GM21447 (cell line): ENCODE measurements around the gene CES2.
A peak's percentile ranks its signal among the peaks of the same experiment; 100 is the strongest.

ENCODE experiments used
- ATAC-seq: cut with Tn5 transposase; IDR thresholded peaks from one replicate; pipeline ENCODE4 v1.9.1; 2021; ENCODE audit not compliant: unreplicated experiment

Gene CES2

DNA sequence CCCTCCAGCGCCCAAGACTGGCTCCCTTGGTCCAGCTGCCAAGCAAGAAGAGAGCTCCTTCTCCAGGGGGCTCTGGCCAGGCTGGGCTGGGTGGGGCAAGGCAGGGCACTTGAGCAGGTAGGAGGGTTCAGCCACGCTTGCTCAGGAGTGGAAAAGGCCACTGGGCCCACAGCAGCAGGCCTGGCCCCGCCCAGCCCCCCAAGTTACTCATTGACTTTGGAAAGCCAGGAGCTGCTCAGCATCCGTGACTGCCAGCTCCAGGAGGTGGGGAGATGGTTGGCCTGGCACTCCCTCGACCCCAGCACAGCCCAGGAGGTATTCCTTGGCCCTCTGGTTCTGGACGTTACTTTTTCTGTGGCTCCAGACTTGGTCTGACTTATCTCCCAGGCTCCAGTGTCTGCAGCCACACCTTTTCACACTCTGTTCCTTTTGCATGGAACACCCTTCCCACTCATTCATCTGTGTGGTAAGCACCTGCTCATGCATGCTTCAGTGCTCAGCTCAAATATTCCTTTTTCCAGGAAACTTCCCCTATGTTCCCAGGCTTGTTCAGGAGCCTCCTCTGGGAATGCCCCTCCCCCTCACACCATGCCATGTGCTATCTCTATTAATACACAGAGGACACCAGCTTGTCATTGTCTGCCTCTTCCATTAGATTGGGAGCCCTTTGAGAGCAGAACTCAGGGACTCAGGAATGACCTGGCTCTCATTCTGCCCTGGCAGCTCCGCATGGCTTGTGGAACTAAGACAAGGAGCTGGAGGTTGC, 16.3 kb upstream of the CES2 start, which contains the start of gene CDH16:
Gene CDH16, minus strand, starts transcription at position 83 of the 766 bp plus-strand sequence. CDS start 820 bp downstream, outside the sequence.
- ATAC-seq: no peak

DNA sequence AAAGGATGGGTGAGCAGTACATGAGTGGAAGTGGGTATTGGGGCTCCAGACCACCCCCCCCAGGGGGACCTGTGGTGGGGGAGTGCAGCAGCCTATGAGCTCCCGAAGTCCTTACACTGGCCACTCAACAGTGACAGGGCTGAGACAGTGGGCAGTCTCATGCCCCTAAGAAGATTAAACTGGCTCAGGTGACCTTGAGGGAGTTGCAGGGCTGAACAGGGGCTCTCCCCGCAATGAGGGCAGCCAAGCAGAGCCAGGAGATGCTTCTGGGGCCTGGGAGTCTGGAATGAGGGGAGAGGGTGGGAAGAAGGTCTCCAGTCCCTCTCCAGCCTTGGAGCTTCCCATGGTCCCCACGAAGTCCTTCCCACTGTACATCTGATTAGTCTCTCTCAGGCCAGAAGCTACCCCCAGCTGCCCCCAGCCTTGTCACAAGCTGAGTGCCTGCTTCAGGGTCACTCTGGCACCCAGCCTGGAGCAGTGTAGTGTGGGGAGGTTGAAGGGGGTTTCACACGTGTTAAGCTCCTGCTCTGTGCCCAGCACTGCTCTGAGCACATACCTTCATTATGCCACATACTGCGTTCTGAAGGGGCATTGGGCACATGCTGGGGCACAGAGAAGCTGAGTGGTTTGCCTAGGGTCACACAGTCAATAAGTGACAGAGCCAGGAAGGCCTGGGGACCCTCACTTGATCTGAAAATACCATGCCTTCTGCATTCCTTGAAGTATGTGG, 15.6 kb upstream of the CES2 start:
- ATAC-seq: no peak

DNA sequence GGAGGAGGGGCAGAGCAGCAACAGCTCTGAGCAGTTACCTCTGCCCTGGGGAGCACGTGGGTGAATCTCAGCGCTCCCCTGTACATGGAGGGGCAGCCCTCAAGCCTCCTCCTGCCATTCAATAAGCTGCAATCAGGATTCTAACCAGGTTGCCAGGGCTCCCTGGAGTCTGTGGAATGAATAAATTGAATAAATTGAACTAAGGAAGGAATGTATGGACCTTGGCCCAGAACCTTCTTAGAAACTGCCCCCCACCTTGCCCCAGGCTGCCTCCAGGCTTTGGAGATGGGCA, 15.1 kb upstream of the CES2 start:
- no peak for ATAC-seq

DNA sequence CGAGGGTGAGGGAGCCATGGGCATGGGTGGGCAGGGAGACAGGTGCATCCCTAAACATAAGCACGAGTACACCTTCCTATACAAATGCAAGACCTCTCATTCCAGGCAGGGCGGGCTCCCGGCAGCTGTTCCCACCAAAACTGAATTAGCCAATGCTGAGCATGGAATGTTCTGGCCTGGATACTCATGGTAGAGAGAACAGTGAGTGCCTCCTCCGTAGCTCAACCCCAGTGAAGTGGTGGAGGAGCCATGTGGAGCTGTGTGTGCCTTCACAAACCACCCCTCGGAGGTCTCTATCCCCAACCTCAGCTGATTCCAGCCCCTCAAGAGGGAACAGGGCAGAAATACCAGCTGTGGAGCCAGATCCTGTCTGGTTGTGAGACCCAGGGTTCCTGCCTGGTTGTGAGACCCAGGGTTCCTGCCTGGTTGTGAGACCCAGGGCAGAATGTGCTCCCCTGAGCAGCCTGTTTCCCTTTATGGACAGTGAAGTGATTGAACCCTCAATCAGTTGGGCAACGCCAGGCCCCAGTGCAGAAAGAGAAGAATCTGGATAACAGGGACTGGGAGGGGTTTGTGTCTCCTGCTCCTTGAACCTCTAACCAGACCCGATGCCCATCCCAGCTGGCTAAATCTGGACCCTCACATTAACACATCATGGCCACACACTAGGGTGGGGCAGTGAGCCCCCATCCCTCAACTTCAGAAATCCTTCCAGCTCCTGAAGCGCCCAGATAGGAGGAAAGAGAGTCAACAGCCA, 14.2 kb upstream of the CES2 start:
- ATAC-seq: no peak

DNA sequence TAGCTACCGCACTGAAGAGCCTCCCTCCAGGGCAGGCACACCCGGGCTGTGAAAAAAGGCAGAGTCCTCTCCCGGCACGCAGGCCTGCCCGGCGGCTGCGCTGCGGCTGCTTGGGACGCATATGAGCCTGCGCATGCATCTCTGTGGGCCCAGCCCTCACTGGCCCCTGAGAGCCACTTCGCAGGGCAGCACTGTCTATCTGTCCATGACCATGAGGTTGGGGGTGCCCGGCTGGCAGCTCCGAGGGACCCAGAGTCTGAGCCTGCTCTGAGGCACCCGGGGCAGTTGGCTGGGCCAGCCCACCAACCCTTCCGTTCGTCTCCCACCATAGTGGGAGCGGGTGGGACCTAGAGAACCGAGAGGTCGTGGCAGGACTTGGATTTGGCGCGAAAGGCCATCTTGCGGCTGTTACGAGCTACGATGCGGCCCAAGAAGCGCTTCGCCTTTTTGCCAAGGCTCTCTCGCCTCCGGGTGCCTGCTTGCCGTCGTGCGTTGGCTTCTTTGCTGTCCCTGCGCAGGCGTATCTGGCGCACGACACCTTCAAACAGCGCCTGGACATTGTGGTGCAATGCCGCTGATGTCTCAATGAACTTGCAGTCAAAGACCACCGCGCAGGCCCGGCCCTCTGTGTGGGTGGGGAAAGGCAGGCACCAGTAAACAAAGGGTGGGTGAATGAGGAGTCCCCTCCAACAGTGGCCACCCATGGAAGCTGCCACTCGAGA, 13.4 kb upstream of the CES2 start:
- no peak for ATAC-seq

DNA sequence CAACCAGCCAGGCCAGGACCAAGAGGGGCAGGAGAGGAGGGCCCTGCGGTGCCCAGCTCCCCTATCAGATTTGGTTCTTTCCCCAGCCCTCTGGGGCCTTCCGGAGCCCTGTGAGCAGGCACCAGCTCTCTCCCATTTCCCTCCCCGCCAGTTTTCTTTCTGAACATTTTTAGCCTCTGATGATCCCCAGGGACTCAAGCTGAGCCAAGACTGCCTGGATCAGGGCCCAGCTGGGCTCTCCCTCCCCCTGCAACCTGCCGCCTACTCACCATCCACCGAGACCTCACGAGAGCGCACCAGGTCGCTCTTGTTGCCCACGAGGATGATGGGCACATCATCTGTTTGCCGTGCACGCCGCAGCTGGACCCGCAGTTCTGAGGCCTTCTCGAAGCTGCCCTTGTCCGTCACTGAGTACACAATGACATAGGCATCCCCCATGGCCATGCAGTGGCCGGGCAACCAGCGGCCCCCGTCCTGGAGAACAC, 12.0 kb upstream of the CES2 start:
- ATAC-seq: no peak

DNA sequence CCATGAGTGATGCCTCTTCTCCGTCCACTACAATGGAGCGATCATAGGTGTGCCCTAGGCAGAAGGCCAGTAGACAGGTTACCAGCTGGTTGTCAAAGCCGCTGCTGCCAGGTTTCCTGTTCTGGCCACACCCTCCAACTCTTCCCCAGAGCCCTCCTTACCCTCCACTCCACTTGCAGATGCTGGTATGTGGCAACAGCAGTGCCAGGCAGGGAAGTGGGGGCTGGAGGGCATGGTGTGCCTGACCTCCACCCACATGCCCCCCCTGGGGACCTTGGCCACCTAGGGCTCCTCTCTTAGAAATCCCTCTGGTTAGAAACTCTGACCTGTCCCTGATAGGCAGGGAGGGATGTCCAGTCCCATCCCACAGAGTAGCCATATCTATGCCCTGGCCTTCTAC, 11.4 kb upstream of the CES2 start:
- no peak for ATAC-seq

DNA sequence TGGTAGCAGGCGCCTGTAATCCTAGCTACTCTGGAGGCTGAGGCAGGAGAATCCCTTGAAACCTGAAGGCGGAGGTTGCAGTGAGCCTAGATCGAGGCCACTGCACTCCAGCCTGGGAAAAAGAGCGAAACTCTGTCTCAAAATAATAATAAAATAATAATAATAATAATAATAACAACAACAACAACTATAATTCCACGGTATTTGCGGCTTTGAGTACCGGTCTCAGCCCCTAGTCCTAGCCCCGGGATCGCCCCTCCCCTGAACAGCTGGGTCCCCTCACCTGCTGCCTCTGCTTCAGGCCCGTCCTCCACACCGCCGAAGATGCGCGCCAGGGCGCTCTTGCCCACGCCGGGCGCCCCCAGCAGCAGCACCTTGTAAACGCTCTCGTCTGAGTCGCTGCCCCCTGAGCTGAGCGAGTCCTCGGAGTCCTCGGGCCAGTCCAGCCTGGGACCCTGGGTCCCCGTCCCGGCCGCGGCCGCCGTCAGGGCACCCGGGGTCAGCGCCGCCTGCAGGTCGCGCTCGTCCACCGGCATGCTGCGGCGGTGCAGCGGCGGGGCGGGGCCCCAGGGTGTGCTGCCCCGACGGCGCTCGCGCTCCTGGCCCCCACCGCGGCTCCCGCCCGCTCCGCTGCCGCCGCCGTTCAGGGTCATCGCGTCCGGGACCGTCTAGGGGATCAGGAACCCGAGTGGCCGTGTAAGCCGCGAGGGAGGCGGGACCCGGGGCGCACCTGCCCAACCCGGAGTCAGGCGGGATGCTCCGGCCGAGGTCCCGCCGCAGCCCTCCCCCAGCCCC, 10.6 kb upstream of the CES2 start:
- ATAC-seq: no peak

DNA sequence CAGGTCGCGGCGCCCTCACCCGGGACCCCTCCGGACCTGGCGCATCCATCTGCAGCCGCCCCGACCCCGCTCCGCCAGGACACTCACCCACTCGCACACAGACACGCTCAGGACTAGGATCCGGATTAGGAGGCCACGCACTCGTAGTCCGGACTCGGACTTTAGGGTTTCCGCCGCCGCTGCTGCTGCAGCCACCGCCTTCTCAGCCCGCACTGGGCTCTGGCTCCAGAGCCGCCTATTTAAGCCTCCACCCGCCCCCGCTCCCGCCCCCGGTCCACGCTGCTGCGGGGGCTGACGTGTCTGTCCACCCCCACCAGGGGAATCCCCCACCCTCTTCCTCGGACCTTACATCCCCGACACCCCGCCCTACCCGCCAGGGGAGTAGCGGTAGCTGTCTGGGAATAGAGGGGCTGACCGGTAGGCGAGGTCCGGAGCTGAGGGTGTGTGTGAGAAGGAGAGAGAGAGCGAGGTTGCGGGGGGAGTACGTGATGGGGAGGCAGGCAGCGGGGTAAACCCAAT, 9.9 kb upstream of the CES2 start, which contains the start of gene RRAD:
Gene RRAD, minus strand, starts transcription at position 214 of the 519 bp plus-strand sequence. CDS start 356 bp downstream, outside the sequence.
- no peak for ATAC-seq

DNA sequence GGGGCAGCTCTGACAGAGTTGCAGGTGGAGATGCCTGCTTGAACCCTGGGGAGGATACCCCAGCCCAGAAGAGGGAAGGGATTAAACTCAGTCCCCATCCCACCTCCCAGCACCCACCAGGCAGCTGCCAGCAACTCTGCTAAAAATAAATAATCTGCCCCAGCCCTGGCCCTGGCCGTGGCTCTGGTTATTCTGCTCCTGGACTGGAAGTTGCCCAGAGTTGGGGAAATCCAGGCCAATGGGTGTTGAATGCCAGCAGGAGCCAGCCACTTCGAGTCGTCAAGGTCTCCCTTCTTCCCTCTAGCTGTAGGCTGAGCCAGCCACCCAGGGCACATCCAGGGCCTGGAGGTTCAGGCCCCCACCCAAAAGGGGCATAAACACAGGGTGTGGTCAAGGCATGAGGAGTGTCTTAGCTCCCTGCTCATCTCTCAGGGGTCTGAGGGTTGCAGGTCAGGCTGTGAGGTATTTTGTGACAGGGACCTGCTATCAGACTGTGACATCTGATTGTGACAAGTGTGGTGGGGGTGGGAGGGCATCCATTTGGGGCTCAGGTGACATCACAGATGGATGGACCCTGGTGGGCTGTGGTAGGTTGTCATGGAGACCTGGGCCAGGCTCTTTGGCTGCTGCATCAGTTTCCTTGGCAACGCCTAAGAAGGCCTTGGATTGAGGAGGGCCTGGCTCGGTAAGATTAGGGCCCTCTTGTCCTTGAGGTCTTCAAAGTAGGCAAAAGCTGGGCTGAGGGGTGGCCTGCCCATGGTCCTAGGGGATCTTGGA, 9.0 kb upstream of the CES2 start:
- ATAC-seq: no peak

DNA sequence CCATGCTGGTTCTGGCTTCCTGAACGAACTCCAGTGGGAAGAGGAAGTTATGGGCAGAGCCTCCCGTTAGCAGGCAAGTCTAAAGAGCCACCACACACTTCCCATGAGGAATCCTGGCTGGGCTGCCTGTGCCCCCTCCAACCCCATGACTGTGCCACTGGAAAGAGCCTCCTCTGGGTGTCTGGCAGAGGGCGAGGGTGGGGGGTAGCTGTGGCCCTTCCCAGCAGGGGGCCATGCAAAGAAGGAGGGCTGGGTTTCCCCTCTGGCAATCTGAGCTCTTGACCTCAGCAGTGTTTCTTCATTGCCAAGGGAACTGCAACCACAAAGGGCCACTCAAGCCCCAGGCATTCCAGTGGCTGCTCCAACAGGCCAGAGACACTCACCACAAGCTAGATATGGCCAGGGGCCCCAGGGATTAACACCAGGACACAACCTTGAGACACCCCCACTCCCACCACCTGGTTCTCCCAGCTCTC, 8.3 kb upstream of the CES2 start:
- ATAC-seq: no peak

DNA sequence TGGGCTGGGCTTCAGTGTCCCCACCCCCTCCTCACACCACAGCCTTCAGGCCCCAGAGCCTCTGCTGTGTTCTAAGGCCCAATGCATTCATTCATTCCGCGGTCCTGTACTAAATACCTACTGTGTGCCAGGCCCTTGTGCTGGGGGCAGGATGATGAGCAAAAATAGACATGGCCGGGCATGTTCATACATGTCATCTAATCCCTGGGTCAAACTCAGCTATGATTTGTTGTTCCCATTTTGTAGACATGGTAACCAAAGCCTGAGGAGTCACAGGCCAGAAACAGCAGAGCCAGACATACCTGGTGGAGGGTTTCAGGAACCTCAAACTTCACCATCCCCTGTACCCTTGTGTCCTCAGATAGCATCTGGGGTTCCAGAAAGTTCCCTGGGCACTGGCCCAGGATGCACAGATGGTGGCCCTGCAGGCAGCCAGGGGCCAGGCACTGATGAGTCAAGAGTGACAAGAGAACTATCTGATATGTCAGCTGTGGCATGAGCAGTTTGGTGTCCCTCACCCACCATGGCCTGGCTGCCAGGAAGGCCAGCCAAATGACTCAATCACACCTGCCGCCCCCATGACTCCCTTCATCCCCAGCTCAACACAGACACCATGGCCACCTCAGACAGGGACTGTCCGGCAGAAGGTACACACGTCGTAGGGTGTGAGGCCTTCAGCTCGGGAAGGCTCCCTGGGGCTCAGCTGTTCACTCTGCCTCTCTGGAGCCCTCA, 7.2 kb upstream of the CES2 start:
- no peak for ATAC-seq

DNA sequence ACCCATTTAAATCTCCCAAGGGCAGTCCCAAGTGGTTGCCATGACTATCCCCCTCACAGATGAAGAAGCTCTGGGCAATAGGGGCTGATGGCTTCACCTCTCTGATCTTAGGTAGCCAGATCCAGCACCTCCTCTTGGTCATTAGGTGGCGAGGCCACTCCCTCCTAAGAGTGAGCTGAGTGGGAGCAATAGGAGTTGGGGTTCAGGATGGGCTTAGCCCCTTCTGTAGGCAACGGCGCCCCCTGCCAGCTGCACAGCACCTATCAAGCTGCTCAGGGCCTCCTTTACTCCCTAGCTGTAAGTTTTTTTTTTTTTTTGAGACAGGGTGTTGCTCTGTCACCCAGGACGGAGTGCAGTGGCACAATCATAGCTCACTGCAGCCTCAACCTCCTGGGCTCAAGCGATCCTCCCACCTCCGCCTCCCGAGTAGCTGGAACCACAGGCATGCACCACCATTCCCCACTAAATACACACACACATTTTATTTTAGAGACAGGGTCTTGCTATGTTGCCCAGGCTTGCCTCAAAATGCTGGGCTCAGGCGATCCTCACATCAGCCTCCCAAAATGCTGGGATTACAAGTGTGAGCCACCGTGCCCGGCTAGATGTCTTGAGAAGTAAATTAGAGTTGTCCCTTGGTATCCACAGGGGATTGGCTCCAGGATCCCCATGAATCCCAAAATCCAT, 6.5 kb upstream of the CES2 start:
- no peak for ATAC-seq

DNA sequence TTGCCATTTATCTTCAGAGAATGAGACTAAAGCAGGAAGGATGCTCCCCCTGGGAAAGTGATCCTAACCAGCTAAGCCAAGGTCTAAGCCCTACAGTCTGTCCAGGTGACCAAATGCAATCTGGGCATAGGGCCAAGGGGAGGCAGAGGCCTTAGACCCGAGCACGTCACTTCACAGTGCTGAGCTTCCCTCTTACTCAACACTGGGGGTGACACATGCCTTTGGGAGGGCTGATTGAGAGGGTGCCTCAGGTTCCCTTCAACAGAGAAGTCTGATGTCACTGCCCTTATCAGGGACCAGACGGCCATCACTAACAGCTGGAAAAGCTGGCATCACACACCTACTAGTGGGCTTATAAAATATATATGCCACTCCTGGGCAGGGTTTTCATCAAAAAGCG, 5.1 kb upstream of the CES2 start:
- no peak for ATAC-seq

DNA sequence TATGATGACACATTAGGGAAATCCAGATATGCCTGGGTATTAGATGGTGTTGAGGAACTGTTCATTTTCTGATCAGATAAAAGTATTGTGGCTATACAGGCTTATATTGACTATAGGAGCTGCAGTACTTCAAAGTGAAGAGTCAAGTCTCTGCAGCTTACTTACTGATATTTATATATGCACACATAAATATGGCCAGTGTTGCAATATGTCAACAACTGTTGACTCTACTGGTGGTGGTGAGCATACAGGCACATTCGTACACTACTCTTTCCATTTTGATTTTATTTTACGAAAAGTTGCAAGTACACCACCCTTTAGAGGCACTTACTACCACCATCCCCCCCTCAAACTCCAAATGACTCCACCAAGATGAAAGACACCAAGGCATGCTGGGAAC, 3.7 kb upstream of the CES2 start:
- ATAC-seq: no peak

DNA sequence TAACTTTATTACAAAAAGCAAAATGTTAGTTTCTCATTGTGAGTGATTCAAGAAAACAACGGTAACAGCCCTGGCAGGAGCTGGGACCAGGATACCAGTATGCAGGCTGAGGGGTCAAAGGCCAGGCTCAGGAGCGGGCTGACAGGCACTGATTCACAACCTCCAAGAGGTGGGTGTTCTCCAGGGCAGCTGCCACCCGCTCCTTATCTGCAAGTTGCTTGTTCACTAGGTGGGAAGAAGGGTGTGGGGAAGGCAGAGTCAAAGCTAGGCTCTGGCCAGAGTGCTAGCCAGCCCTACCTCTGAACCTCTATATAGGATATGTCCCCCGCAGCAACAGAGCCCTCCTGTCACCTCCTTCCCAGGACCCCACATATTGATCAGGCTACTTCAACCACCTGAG, 3.2 kb upstream of the CES2 start:
- no peak for ATAC-seq

DNA sequence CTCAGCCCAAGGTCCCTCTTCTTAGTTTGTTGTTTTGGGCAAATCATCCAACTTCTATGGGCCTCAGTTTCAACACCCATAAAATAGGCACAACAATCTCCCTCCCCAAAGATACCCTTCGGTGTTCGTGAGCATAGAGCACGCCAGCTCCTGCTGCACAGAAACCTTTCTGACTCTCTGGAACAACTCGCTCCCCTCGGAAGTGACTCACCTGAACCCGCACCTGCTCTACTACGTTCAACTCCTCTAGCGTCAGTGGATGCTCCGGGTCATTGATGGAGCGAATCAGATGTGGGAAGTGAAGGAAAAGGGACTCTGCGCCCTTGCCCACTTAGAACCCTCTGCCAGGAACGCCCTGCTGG, 1.6 kb upstream of the CES2 start:
- peak; percentile 22 for ATAC-seq
